BE2C (cell line): Measurements from ENCODE around the gene DBNDD2.

ENCODE experiments used
- DNase-seq: peaks from one replicate; pipeline ENCODE4 v3.0.0-alpha.2; 2020
- H3K27me3 ChIP-seq: fragments of 250-450 bp; sonication (Bioruptor Pico); 2 replicates; pipeline ENCODE4 v1.5.1; 2020; ENCODE audit warnings: mild to moderate bottlenecking
- H3K36me3 ChIP-seq: fragments of 250-450 bp; sonication (Bioruptor Pico); 2 replicates; pipeline ENCODE4 v1.5.1; 2020; ENCODE audit warnings: mild to moderate bottlenecking
- H3K4me1 ChIP-seq: fragments of 250-450 bp; sonication (Bioruptor Pico); 2 replicates; pipeline ENCODE4 v1.5.1; 2020
- H3K4me3 ChIP-seq: 2 replicates; pipeline ENCODE4 v1.5.1; 2011; ENCODE audit warnings: low read depth, low read length
- H3K9me3 ChIP-seq: fragments of 250-450 bp; sonication (Bioruptor Pico); 2 replicates; pipeline ENCODE4 v1.5.1; 2020
- TF ChIP-seq, protein P1 (sequence below): IDR thresholded peaks from 2 replicates; pipeline ENCODE4 v1.5.1; 2012; ENCODE audit warnings: mild to moderate bottlenecking, low read depth, low read length

Gene DBNDD2

DNA sequence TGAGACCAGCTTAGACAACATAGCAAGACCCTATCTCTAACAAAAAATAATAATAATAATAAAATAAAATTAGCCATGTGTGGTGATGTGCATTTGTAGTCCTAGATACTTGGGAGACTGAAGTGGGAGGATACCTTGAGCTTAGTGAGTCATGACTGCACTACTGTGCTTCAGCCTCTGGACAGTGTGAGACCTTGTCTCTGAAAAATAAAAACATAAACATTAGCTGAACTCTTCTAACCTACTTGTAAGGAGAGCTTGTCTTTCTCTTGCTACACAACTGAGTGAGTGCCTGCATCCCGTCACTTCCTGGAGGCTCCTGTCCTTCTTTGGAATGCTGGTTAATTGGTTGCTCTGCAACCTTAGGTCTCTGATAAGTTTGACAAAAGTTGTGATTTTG, 5.1 kb upstream of the DBNDD2 start:
- no peaks in the 10 kb centered on the region for H3K36me3 ChIP-seq
- H3K4me1 ChIP-seq, result no peaks in the 10 kb centered on the region
- DNase-seq, result no peak
- H3K27me3 ChIP-seq, result peaks cover 22% of the 10 kb centered on the region
- 0 out of 2 replicates have a peak, but pooled peaks cover 3% of the 10 kb centered on the region for H3K9me3 ChIP-seq
- H3K4me3 ChIP-seq, result no peak overlapping the region
- TF ChIP-seq, protein P1, sequence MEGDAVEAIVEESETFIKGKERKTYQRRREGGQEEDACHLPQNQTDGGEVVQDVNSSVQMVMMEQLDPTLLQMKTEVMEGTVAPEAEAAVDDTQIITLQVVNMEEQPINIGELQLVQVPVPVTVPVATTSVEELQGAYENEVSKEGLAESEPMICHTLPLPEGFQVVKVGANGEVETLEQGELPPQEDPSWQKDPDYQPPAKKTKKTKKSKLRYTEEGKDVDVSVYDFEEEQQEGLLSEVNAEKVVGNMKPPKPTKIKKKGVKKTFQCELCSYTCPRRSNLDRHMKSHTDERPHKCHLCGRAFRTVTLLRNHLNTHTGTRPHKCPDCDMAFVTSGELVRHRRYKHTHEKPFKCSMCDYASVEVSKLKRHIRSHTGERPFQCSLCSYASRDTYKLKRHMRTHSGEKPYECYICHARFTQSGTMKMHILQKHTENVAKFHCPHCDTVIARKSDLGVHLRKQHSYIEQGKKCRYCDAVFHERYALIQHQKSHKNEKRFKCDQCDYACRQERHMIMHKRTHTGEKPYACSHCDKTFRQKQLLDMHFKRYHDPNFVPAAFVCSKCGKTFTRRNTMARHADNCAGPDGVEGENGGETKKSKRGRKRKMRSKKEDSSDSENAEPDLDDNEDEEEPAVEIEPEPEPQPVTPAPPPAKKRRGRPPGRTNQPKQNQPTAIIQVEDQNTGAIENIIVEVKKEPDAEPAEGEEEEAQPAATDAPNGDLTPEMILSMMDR, result no peak

DNA sequence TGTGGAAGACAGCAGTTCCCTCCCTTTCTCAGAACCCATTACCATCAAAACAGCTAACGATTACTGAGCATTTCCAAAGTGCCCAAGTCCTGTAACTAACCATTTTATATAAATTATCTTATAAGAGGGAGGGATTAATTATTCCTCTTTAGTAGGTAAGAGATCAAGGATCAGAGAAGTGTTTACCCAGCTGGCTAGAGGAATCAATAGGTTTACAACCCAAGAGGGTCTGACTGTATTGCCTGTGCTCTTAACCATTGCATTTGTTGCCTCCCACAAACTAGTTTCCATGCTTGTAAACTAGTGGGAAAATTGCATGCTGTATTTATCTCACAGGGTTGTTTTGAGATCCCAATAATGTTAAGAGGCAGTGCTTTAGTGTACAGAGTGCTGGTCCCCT, 3.7 kb upstream of the DBNDD2 start:
- Histone ChIP-seq H3K4me1 (no peaks in the 10 kb centered on the region), H3K9me3 (0 out of 2 replicates have a peak, but pooled peaks cover 3% of the 10 kb centered on the region), H3K27me3 (peaks cover 22% of the 10 kb centered on the region), H3K36me3 (no peaks in the 10 kb centered on the region), H3K4me3 (no peak overlapping the region)
- no peak for DNase-seq
- TF ChIP-seq, protein P1, result no peak

DNA sequence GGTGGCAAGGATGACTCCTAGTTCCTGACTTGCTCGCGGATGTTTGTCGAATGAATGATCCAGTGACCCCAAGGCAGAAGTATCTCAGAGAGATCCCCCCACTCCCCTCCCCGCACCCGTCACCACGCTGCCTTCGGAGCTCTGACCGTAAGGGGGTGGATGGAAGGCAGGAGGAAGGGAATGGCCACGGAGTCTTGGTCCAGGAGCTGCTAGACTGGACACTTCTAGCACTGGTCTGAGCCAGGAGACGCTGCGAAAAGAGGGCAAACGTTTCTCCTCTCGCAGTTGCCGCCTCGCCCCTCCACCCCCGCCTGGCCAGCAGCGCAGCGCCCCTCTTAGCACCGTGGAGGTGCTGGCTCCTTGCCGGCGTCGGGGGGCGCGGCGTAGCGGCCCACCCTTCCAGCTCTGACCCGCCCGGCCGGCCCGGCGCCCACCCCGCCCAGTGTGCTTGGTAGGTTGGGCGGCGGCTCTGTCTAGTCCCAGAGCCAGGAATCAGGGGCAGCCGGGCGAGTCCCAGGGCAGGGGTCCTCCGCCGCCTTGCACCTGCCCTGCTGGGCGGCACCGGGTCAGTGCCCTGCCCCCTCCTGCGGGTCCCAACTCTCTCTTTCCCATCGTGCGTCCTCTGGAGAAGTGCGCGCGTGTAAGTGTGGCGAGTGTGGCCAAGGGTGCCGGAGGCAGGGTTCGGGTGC, 2.4 kb upstream of the DBNDD2 start:
- Histone ChIP-seq H3K4me3 (peak overlapping the region; percentile 71), H3K27me3 (peaks cover 22% of the 10 kb centered on the region), H3K4me1 (no peaks in the 10 kb centered on the region), H3K36me3 (peaks cover 3% of the 10 kb centered on the region; the same call in 1 of the 2 replicates), H3K9me3 (0 out of 2 replicates have a peak, but pooled peaks cover 2% of the 10 kb centered on the region)
- TF ChIP-seq, protein P1, result no peak
- DNase-seq, result no peak

DNA sequence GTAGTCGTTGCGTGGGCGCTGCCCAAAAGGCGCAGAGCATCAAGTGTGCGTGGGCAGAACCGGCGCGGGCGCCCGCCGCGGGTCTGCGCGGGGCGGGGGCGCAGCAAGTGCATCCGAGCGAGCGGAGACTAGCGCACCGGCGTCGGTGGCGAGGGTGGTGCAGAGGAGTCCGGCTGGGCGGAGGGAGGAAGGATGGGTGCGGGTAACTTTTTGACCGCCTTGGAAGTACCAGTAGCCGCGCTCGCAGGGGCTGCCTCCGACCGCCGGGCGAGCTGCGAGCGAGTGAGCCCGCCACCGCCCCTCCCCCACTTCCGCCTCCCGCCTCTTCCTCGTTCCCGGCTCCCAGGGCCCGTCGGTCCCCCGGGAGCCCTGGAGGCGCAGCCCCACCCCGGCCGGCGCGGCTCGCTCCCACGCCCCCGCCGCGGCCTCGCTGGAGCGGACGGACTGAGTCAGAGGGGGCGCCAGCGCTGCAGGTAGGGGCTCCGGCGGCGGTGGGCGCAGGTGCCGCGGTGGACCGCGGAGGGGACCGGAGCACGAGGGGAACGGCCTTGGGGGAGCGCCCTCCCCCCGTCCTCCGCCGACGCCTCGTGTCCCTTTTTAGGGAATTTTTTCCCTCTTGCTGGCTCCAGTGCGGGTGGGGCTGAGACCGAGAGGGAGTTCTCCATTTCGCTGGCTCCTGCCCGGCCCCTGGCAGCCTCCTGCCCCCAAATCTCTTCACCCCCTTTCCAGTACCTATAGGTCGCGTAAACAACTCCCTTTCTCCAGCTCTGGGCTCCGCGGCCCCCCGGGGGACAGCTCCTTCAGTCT, 1.6 kb upstream of the DBNDD2 start:
- Histone ChIP-seq H3K4me1 (no peaks in the 10 kb centered on the region), H3K36me3 (peaks cover 3% of the 10 kb centered on the region; the same call in 1 of the 2 replicates), H3K9me3 (no peaks in the 10 kb centered on the region), H3K27me3 (peaks cover 22% of the 10 kb centered on the region), H3K4me3 (peak overlapping the region; percentile 71)
- DNase-seq, result peak; percentile 67
- TF ChIP-seq, protein P1, result no peak

DNA sequence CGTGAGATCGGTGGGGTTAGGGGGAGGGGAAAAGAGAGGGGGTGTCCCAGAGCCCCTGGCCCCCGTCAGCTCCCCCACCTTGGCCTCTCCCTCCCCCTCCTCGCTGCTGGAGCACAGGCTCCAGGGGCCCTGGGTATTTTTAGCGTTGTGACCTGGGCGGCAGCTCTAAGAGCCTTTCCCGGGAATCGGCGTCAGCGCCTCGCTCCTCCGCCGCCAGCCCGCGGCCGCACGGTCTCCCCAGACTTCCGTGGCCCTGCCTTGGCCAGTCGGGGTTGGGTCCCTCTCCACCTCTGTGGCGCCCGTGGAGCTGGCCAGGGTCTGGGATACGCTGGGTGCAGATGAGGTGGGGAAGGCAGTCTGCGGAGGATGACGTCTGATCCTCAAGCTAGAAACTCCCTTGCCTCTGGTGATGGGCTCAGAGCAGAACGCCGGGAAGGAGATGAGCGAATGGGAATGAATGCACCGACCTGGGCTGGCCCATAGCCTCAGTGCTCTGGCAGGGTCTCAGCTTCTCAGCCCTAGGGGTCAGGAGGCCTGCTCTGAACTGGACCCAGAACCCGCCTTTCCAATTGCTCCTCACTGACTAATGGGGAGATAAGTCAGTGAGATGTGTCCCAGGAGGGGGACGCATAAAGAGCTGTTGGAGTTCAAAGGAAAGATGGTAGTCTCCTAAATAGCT, 883 bp upstream of the DBNDD2 start:
- Histone ChIP-seq H3K4me1 (no peaks in the 10 kb centered on the region), H3K36me3 (peaks cover 3% of the 10 kb centered on the region; the same call in 1 of the 2 replicates), H3K27me3 (peaks cover 22% of the 10 kb centered on the region), H3K4me3 (peak overlapping the region; percentile 71), H3K9me3 (no peaks in the 10 kb centered on the region)
- TF ChIP-seq, protein P1, result no peak
- no peak for DNase-seq
